GM21390 (cell line): Measurements from ENCODE around the gene CCSER1.
A peak's percentile ranks its signal among the peaks of the same experiment; 100 is the strongest.

ENCODE experiments used
- ATAC-seq: cut with Tn5 transposase; IDR thresholded peaks from one replicate; pipeline ENCODE4 v1.9.1; 2021; ENCODE audit not compliant: unreplicated experiment

Gene CCSER1

DNA sequence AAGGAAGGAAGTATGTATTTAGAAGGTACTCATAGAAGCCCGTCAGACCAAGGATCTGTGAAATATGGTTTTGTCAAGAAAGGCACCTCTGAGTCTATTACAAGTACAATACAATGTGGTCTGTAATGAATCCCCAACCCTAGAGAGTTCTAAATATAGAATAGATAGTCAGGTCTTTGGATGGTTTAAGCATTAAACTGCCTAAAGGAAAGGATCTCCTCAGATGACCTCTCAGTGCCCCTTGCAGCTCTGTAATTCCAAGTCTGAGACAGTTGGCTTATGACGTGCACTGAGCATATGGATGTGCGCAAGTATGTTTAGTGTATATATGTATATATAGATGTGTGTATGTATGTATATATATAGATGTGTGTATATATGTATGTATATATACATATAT is 62.0 kb downstream of the CCSER1 start:
- ATAC-seq = no peak

- no peak for ATAC-seq
These were observed 62.8 kb downstream of the CCSER1 start for GRCh38 chr4:90189946-90190345.

DNA sequence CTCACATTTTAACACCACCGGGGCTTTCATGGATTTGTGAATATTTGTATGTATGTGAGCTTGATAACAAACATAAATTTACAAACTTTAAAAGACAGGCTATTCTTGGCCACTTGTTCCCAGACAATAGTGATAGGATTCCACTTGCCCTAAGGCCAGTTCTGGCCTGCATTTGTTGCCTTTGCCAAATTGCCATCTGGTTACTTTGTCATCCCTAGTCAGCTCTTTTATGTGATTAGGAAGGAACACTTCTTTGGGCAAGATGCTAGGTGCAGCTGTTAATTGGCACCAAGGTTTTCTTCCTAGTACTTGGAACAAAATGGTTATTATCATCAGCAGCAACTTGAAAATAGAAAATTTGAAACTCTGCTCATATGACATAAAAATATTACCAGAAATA is 63.3 kb downstream of the CCSER1 start:
- ATAC-seq = no peak

DNA sequence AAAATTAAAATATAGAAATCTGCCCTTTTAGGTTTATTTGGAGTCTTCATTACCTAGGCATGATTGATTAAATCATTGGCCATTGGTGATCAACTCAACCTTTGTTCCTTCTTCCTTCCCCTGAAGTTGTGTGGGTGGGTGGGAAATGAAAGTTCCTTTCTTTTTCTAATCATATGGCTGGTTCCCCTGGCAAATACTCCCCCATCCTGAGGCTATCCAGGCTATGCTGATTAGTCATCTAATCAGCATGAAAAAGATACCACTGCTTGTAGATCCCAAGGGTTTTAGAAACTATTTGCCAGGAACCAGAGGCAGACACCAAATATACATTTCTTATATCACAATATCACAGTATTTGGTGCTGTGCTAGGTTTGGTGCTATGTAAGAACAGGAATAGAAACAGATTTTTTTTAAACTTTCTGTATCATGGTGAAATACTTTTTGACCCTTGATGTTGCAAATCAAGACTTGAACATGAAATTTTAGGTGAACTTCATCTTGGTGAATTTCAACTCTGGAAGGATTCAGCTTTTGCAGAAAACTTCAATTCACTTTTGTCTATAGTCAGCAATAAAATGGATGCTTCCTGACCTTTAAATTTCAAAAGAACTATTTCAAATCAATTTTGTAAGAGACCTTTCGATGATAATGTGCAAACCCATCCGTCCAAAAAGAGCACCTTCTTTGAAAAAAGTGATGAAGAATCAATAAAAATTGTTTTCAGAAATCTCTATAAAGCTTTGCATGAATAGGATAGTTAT is 71.1 kb downstream of the CCSER1 start:
- no peak for ATAC-seq

- ATAC-seq = no peak
These were observed 80.8 kb downstream of the CCSER1 start for GRCh38 chr4:90207887-90208454.

GRCh38 chr4:90209922-90210321 is 82.7 kb downstream of the CCSER1 start:
- no peak for ATAC-seq

DNA sequence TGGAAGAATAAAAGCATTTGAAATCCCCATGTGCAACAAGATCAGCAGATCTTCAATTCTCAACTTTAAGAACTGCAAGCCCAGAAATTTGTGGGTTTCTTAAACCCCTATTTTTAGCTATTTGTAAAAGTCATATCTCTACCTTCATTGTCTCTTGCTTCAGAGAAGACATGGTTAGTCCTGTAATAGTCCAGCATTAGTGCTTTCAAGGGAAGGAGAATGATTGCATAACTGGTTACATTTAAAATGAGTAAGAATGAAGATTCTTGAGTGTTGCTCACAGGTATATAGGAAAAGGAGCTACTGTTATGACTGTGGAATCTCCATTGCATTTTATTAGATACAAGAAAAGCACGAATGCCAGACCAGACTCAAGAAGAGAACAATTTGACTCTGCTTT is 84.0 kb downstream of the CCSER1 start:
- ATAC-seq = peak; percentile 58

- peak; percentile 73 for ATAC-seq
These were observed 88.1 kb downstream of the CCSER1 start for GRCh38 chr4:90215286-90215685.

- ATAC-seq = peak; percentile 64
These were observed 92.6 kb downstream of the CCSER1 start for GRCh38 chr4:90219822-90220221.

- no peak for ATAC-seq
These were observed 93.3 kb downstream of the CCSER1 start for GRCh38 chr4:90220459-90220858.

- ATAC-seq = no peak
These were observed 99.5 kb downstream of the CCSER1 start for GRCh38 chr4:90226734-90227133.

GRCh38 chr4:90227177-90227576 is 100.0 kb downstream of the CCSER1 start:
- ATAC-seq = no peak

GRCh38 chr4:90234916-90235547 is 107.8 kb downstream of the CCSER1 start:
- ATAC-seq = no peak

GRCh38 chr4:90237751-90238530 is 110.7 kb downstream of the CCSER1 start:
- ATAC-seq = no peak

DNA sequence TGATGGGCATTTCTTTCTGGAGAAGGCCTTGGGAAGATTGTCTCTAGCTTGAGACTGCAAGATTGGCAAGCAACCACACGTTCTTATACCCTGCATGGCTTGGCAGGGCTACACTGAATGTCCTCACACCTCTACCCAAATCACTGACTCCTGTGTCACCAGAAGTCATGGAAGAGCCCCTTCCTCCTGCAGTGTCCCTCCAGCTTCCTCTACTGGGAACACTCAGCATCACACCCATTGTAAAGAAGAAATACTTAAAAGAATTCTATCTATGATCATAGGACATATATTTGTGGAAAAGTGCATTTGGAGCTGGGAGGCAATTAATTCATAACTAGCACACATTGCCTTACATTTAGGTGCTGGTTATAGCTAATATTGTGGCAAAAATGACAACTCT is 113.1 kb downstream of the CCSER1 start:
- no peak for ATAC-seq

DNA sequence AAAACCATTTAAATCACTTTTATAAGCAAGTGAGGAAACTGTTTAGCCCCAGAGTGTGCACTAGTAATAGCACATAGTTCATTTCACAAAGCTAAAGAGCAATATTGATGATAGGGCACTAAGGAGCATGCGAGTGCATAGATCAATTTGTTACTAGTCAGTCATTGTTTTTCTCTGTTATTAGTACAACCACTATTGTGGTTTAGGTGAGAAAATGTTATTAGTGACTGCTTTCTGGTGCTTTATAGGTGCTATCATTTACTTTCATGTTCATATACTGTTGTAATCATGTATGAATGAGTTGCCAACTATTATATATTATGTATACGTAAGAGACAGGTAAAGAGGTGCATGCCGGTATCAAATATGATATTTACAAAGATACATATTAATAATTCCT is 113.8 kb downstream of the CCSER1 start:
- no peak for ATAC-seq

- ATAC-seq = no peak
These were observed 118.6 kb downstream of the CCSER1 start for GRCh38 chr4:90245837-90246236.

- no peak for ATAC-seq
These were observed 119.6 kb downstream of the CCSER1 start for GRCh38 chr4:90246816-90247215.

DNA sequence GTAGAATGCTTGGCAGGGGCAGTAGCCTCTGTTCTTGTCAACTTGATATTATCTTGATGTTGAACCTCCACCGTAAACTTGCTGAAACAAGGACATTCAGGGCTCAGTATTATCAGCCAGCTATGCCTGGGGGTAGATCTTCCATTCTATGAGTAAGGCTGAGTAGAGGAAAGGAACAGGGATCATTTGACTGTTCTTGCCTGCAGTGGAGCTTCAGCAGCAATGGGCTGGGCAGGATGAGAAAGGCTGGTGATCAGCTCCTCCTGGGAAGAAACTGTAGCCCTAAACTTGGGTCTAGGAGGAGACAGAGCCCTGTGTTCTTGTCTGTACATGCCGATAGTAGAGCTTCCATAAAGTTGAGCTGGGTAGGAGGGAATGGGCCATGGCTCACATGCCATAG is 127.2 kb downstream of the CCSER1 start:
- ATAC-seq = no peak

DNA sequence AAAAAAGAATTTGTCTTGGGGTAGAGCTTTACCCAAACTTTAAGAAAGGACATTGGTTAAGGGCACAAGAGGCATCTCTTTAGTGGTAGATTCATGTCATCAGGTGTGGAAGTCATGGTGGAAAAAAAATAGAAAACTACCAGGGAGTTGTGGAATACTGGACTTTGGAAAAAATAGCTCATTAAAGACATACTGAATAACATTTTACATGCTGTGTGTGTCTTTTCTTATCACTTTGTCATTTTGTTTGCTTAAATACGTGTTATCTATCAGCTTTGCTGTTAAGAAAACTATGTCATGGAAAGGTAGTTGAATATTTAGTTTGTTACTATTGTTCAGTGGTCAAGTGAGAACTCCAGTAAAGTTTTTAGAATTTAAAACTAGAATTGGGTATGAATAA is 147.0 kb downstream of the CCSER1 start:
- no peak for ATAC-seq

DNA sequence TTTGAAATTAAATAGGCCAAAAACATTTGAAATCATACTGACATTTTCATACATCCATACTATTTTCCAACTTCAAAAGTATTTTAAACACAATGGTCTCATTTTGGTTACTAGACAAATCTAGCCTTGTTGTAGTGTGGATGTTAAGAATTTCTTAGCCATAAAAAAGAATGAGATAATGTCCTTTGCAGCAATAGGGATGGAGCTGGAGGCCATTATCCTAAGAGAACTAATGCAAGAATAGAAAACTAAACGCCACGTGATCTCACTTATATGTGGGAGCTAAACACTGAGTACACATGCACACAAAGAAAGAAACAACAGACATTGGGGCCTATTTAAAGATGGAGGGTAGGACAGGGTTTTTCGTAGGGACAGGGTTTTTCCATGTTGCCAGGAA is 153.8 kb downstream of the CCSER1 start:
- ATAC-seq = no peak
